Tibial nerve (tissue), 4 donors: ENCODE results near the gene GADD45A. TPM values are rescaled to one million over a fixed set of nuclear protein-coding genes. Genes with fewer than 3 reads are reported as not detected.

Source experiments
- DNase-seq, 2 donors: peaks; one replicate each; pipeline ENCODE4 v3.0.0-alpha.2; 2019; ENCODE audit warnings: low spot score in 2 of 2
- H3K27ac ChIP-seq, 4 donors: fragments of 200-600 bp; sonication (generic) in 3 of 4; one replicate each; pipeline ENCODE4 v1.5.1; 2017 to 2019; ENCODE audit warnings: mild to moderate bottlenecking in 1 of 4
- H3K27me3 ChIP-seq, 2 donors: fragments of 200-600 bp; sonication (generic) in 1 of 2; one replicate each; pipeline versions ENCODE4 v1.5.1 to v1.6.0; 2017 to 2019
- H3K36me3 ChIP-seq, 3 donors: fragments of 200-600 bp; sonication (generic); one replicate each; pipeline ENCODE4 v1.5.1; 2018 to 2019
- H3K4me1 ChIP-seq, 4 donors: fragments of 200-600 bp; sonication (generic) in 3 of 4; one replicate each; pipeline ENCODE4 v1.5.1; 2017 to 2019
- H3K4me3 ChIP-seq, 4 donors: fragments of 200-600 bp; sonication (generic) in 3 of 4; one replicate each; pipeline ENCODE4 v1.5.1; 2017 to 2019; ENCODE audit warnings: mild to moderate bottlenecking in 1 of 4, moderate library complexity in 1 of 4
- H3K9me3 ChIP-seq, 4 donors: fragments of 200-600 bp; sonication (generic) in 3 of 4; one replicate each; pipeline ENCODE4 v1.5.1; 2017 to 2019
- EP300 ChIP-seq, 2 donors: sonication (generic); formaldehyde crosslinking; IDR thresholded peaks; one replicate each; pipeline ENCODE4 v1.6.1; 2017; ENCODE audit warnings: antibody characterized with exemption in 2 of 2, mild to moderate bottlenecking in 1 of 2
- POLR2A ChIP-seq, 2 donors: fragments of 450-650 bp; IDR thresholded peaks; one replicate each; pipeline ENCODE4 v1.6.1; 2017; ENCODE audit warnings: antibody characterized with exemption in 2 of 2, mild to moderate bottlenecking in 2 of 2, moderate library complexity in 2 of 2
- WGBS, 2 donors: methylation state at CpG; one replicate each; pipeline ENCODE4 v1.1.5; 2018; 5-methylcytosine and 5-hydroxymethylcytosine counted together
- small RNA-seq: library from RNA; depleted of rRNA; stranded (forward); fragments of <200 nt; gene quantifications from one replicate; pipeline ENCODE3, GENCODE V24; 2016
- total RNA-seq, 4 donors: library from RNA; depleted of rRNA; stranded (reverse); fragments of >200 nt; gene quantifications; one replicate each; pipeline ENCODE4 v1.1.0, GENCODE V29; 2016
- TF ChIP-seq, protein P1 (sequence below), 5 experiments: fragments of 200-600 bp in 3 of 5; fragments of 450-650 bp in 2 of 5; sonication (generic) in 3 of 5; IDR thresholded peaks; one replicate each; pipeline ENCODE4 v1.5.1; 2016 to 2019; ENCODE audit warnings: antibody characterized with exemption in 5 of 5, mild to moderate bottlenecking in 3 of 5, moderate library complexity in 2 of 5

The GADD45A gene
- total RNA-seq, 4 donors from 2014 or later: 53.1 to 95.4 (median 72.9) TPM

DNA sequence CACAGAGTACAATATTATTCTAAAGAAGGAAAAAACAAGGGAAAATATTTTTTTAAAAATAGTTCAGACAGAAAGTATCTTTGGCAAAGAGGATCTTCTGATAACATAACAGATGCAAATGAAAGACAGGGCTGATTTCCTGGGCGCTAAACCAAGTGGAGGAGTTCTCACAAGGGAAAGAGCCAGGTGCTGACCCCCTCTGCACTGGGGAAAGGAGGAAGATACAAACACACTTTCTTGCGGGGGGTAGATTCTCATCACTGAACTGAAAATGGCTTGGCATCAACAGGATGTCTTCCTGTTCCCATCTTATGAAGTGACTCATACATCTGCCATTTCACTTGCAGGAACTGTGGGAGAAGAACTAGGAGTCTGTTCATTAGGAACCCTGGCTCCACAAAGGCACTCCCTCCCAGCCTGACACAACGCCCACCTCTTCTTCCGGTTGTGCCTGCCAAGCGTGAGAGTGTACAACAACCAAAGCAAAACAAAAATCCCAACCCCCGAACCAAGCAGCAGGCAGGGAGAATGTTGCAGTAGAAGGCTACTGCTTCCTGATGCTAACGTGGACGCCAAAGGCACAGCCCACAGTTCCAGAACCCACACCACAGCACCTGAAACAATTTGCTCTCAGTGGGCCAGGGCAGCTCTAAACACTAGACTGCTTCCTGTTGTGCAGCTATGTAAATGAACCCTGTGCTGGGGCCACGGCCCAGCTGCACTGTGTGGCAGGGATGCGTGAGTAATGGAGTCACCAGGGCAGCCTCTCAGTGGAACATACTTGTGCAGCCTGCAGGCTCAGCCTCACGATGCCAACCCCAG is 51.0 kb downstream of the GADD45A start:
- DNase-seq: peak; percentile 47 to 64
- Histone ChIP-seq H3K4me3 (peak overlapping the region in 2 of 4 donors; percentile 25 to 28), H3K27me3 (no peaks in the 10 kb centered on the region), H3K36me3 (no peaks in the 10 kb centered on the region), H3K9me3 (no peaks in the 10 kb centered on the region), H3K27ac (peak overlapping the region; percentile 13 to 93 (median 80)), H3K4me1 (peaks cover 0 to 83% (median 46%) of the 10 kb centered on the region in 4 donors)
- TF ChIP-seq, protein P1, sequence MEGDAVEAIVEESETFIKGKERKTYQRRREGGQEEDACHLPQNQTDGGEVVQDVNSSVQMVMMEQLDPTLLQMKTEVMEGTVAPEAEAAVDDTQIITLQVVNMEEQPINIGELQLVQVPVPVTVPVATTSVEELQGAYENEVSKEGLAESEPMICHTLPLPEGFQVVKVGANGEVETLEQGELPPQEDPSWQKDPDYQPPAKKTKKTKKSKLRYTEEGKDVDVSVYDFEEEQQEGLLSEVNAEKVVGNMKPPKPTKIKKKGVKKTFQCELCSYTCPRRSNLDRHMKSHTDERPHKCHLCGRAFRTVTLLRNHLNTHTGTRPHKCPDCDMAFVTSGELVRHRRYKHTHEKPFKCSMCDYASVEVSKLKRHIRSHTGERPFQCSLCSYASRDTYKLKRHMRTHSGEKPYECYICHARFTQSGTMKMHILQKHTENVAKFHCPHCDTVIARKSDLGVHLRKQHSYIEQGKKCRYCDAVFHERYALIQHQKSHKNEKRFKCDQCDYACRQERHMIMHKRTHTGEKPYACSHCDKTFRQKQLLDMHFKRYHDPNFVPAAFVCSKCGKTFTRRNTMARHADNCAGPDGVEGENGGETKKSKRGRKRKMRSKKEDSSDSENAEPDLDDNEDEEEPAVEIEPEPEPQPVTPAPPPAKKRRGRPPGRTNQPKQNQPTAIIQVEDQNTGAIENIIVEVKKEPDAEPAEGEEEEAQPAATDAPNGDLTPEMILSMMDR (IDR thresholded peaks at IDR 0.05): no peak
- peak in 1 of 2 donors; percentile 90 for TF ChIP-seq EP300 (IDR thresholded peaks at IDR 0.05)
- no peak for TF ChIP-seq POLR2A (IDR thresholded peaks at IDR 0.05)
- WGBS, 2 donors: 6 to 9% methylated on average over 8 to 11 of the region's 11 CpGs

DNA sequence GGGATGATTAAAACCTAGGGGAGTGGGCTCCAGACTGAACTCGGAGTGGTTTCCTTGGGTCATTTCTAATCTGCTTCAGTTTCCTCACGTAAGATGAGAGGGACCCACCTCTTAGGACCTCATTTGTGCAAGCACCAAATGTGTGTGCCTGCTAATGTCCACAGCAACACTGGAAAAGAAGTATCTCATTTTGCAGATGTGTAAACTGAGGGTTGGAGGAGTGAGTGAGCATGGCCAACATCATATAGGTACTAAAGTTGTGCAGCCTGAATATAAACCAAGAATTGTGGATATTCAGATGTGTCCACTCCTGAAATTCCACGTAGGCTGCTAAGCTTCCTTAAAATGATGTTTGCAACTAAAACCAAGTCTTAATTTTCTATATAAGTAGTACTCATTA is 51.7 kb downstream of the GADD45A start:
- DNase-seq: no peak
- Histone ChIP-seq H3K9me3 (no peaks in the 10 kb centered on the region), H3K4me1 (peaks cover 0 to 89% (median 49%) of the 10 kb centered on the region in 4 donors), H3K27ac (peak overlapping the region in 3 of 4 donors; percentile 79 to 93 (median 81)), H3K36me3 (no peaks in the 10 kb centered on the region), H3K4me3 (peak overlapping the region in 1 of 4 donors; percentile 28), H3K27me3 (no peaks in the 10 kb centered on the region)
- WGBS, 2 donors: 82 to 87% methylated on average over 3 of the region's 3 CpGs
- no peak for TF ChIP-seq POLR2A (IDR thresholded peaks at IDR 0.05)
- no peak for TF ChIP-seq EP300 (IDR thresholded peaks at IDR 0.05)
- TF ChIP-seq, protein P1 (IDR thresholded peaks at IDR 0.05): no peak

DNA sequence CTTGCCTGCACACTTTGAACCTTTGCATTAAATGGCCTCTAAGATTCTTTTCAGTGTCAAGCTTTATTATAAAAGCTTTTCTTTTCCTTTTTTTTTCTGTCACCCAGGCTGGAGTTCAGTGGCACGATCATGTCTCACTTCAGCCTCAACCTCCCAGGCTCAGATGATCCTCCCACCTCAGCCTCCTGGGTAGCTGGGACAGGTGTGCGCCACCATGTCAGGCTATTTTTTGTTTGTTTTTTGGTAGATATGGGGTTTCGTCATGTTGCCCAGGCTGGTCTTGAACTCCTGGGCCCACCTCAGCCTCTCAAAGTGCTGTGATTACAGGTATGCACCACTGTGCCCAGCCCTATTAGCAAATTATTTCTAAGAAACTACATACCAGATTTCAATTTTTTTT is 52.9 kb downstream of the GADD45A start:
- 96 to 97% methylated on average over 3 of the region's 3 CpGs for WGBS, 2 donors
- TF ChIP-seq, protein P1 (IDR thresholded peaks at IDR 0.05): no peak
- TF ChIP-seq EP300 (IDR thresholded peaks at IDR 0.05): no peak
- TF ChIP-seq POLR2A (IDR thresholded peaks at IDR 0.05): no peak
- H3K27ac ChIP-seq: peak overlapping the region in 2 of 4 donors; percentile 21 to 81

More for the DNA sequence above, 52.9 kb downstream of the GADD45A start:
- Histone ChIP-seq H3K4me1 (peaks cover 0 to 80% (median 47%) of the 10 kb centered on the region in 4 donors), H3K4me3 (no peak overlapping the region), H3K36me3 (no peaks in the 10 kb centered on the region), H3K27me3 (no peaks in the 10 kb centered on the region), H3K9me3 (no peaks in the 10 kb centered on the region)
- DNase-seq: no peak

Small RNA genes within 50 kb of the gene (small RNA-seq; reads per million reads assigned to genes)
- gene RN7SL392P: not detected

Other genes with a start within 250 kb of the GADD45A start
- 10 to 100 TPM; 55.9 to 71.8 (median 68.4) TPM for gene GNG12, start 148.3 kb downstream of the GADD45A start, total RNA-seq